ENCODE results near the gene STRBP.

GRCh38 chr9:123138163-123138562, 130.2 kb downstream of the STRBP start:
- TF ChIP-seq NUFIP1 (IDR thresholded peaks at IDR 0.05; ENCODE audit: partially characterized antibody) (no peak), RAD51 (IDR thresholded peaks at IDR 0.05; ENCODE audit: borderline replicate concordance, low read depth) (no peak), ZNF444 (CRISPR knock-in tag; IDR thresholded peaks at IDR 0.05) (no peak), HOMEZ (CRISPR knock-in tag; IDR thresholded peaks at IDR 0.05) (no peak), CTCF (IDR thresholded peaks at IDR 0.05 in 2 of 3, conservative IDR thresholded peaks at IDR 0.05 in 1 of 3; ENCODE audit: insufficient read depth in 2 of 3, low read depth in 1 of 3, low read length in 3 of 3) (no peak), NFYB (IDR thresholded peaks at IDR 0.05; ENCODE audit: extremely low read depth, insufficient read length) (no peak), SMAD4 (CRISPR knock-in tag; conservative IDR thresholded peaks at IDR 0.05) (no peak), ZC3H4 (CRISPR knock-in tag; IDR thresholded peaks at IDR 0.05; ENCODE audit: borderline replicate concordance) (no peak), HDAC3 (IDR thresholded peaks at IDR 0.05; ENCODE audit: borderline replicate concordance, partially characterized antibody) (no peak)
- TF ChIP-seq, protein P1, sequence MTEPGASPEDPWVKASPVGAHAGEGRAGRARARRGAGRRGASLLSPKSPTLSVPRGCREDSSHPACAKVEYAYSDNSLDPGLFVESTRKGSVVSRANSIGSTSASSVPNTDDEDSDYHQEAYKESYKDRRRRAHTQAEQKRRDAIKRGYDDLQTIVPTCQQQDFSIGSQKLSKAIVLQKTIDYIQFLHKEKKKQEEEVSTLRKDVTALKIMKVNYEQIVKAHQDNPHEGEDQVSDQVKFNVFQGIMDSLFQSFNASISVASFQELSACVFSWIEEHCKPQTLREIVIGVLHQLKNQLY (CRISPR knock-in tag; conservative IDR thresholded peaks at IDR 0.05) = no peak
- TF ChIP-seq, protein P2, sequence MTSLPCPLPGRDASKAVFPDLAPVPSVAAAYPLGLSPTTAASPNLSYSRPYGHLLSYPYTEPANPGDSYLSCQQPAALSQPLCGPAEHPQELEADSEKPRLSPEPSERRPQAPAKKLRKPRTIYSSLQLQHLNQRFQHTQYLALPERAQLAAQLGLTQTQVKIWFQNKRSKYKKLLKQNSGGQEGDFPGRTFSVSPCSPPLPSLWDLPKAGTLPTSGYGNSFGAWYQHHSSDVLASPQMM (CRISPR knock-in tag; IDR thresholded peaks at IDR 0.05) = no peak

All from K562 (cell line).